Liver (tissue), 3 donors: ENCODE data around the gene CUX1.

ENCODE experiments used
- CTCF ChIP-seq: fragments of 150-350 bp; IDR thresholded peaks from 2 replicates; pipeline ENCODE4 v1.5.1; 2017; ENCODE audit warnings: improper control_type of control experiment, low read depth, low read length; ENCODE audit not compliant: missing input control
- GABPA ChIP-seq, 2 donors: IDR thresholded peaks in 1 of 2; conservative IDR thresholded peaks in 1 of 2; 2 replicates each; pipeline ENCODE4 v1.6.1; 2016; ENCODE audit warnings: antibody characterized with exemption in 2 of 2, mild to moderate bottlenecking in 1 of 2, moderate library complexity in 1 of 2
- HNF4A ChIP-seq, 2 donors: conservative IDR thresholded peaks; 2 replicates each; pipeline ENCODE4 v1.6.1; 2016; ENCODE audit warnings: antibody characterized with exemption in 2 of 2, mild to moderate bottlenecking in 2 of 2
- JUND ChIP-seq, 2 donors: IDR thresholded peaks; 2 replicates each; pipeline ENCODE4 v1.6.1; 2016; ENCODE audit warnings: antibody characterized with exemption in 2 of 2
- MAX ChIP-seq: IDR thresholded peaks from 2 replicates; pipeline ENCODE4 v1.6.1; 2016; ENCODE audit warnings: antibody characterized with exemption
- NR2F2 ChIP-seq: IDR thresholded peaks from 2 replicates; pipeline ENCODE4 v1.6.1; 2016; ENCODE audit warnings: antibody characterized with exemption
- RAD21 ChIP-seq, 2 donors: IDR thresholded peaks; 2 replicates each; pipeline ENCODE4 v1.6.1; 2016; ENCODE audit warnings: antibody characterized with exemption in 2 of 2, mild to moderate bottlenecking in 2 of 2
- REST ChIP-seq: IDR thresholded peaks from 2 replicates; pipeline ENCODE4 v1.6.1; 2016; ENCODE audit warnings: antibody characterized with exemption, mild to moderate bottlenecking
- RXRA ChIP-seq, 2 donors: IDR thresholded peaks; 2 replicates each; pipeline ENCODE4 v1.6.1; 2017 to 2018; ENCODE audit warnings: antibody characterized with exemption in 2 of 2, mild to moderate bottlenecking in 1 of 2
- SP1 ChIP-seq: IDR thresholded peaks from 2 replicates; pipeline ENCODE4 v1.6.1; 2018; ENCODE audit warnings: antibody characterized with exemption, mild to moderate bottlenecking
- TAF1 ChIP-seq: conservative IDR thresholded peaks from 2 replicates; pipeline ENCODE4 v1.6.1; 2016; ENCODE audit warnings: antibody characterized with exemption, mild to moderate bottlenecking
- YY1 ChIP-seq: IDR thresholded peaks from 2 replicates; pipeline ENCODE4 v1.6.1; 2016; ENCODE audit warnings: antibody characterized with exemption, mild to moderate bottlenecking
- ZBTB33 ChIP-seq: IDR thresholded peaks from 2 replicates; pipeline ENCODE4 v1.6.1; 2016; ENCODE audit warnings: antibody characterized with exemption
- donor health status: healthy.
- donor health status: healthy.

GRCh38 chr7:101984133-101984879, 166.9 kb downstream of the CUX1 start:
- no peak for TF ChIP-seq CTCF
- TF ChIP-seq MAX, result no peak
- TF ChIP-seq RXRA (IDR thresholded peaks at IDR 0.05), result no peak
- no peak for TF ChIP-seq TAF1
- no peak for TF ChIP-seq JUND (IDR thresholded peaks at IDR 0.05)
- TF ChIP-seq SP1, result no peak
- TF ChIP-seq YY1, result no peak
- no peak for TF ChIP-seq RAD21 (IDR thresholded peaks at IDR 0.05)
- TF ChIP-seq REST, result no peak
- no peak for TF ChIP-seq NR2F2
- TF ChIP-seq HNF4A (conservative IDR thresholded peaks at IDR 0.05), result no peak
- TF ChIP-seq ZBTB33, result no peak
- no peak for TF ChIP-seq GABPA (IDR thresholded peaks at IDR 0.05 in 1 of 2, conservative IDR thresholded peaks at IDR 0.05 in 1 of 2)
